GM12878 (cell line): ENCODE measurements around the gene RAB3C. TPM values are rescaled to one million over a fixed set of nuclear protein-coding genes. Genes with fewer than 3 reads are reported as not detected.

Source experiments
- ATAC-seq: fragments of 200-7000 bp; cut with Tn5 transposase; 3 replicates; pipeline ENCODE4 v1.9.1; 2020; ENCODE audit warnings: mild to moderate bottlenecking, moderate library complexity
- BruUV-seq: library from RNA; stranded (reverse); fragments of 400-500 nt; replicated peaks from 2 replicates; lab custom pipeline; 2021; lab: Mats Ljungman, UMichigan
- CTCF ChIA-PET: fragments of 300-600 bp; sonication (Branson Sonifier 250); formaldehyde crosslinking; extraction: SDS; loops from one replicate; lab custom pipeline; 2021; ENCODE audit warnings: inconsistent platforms; lab: Yijun Ruan, JAX
- POLR2A ChIA-PET: fragments of 350-600 bp; formaldehyde crosslinking; extraction: SDS; loops from one replicate; lab custom pipeline; 2021; ENCODE audit warnings: inconsistent platforms; lab: Charles Lee
- RAD21 ChIA-PET: fragments of 300-600 bp; sonication (Branson Sonifier 250); formaldehyde crosslinking; loops from one replicate; lab custom pipeline; 2023; ENCODE audit warnings: antibody characterized with exemption; ENCODE audit not compliant: unreplicated experiment; lab: Charles Lee
- SMC1A ChIA-PET: fragments of 300-600 bp; sonication (Branson Sonifier 250); formaldehyde crosslinking; loops from one replicate; lab custom pipeline; 2023; ENCODE audit not compliant: unreplicated experiment, uncharacterized antibody; lab: Charles Lee
- DNase-seq: peaks from one replicate; pipeline ENCODE4 v3.0.0-alpha.2; 2011; ENCODE audit warnings: low read depth, low spot score
- FAIRE-seq: peaks from 3 replicates; lab custom pipeline; 2011; peaks lifted over from hg19 to GRCh38; lab: Jason Lieb, UNC
- H2AFZ ChIP-seq: 2 replicates; pipeline ENCODE4 v1.6.0; 2011; ENCODE audit warnings: low read depth, low read length, control low read depth; ENCODE audit not compliant: control insufficient read depth
- H3K27ac ChIP-seq: 2 replicates; pipeline ENCODE4 v1.5.1; 2011; ENCODE audit warnings: control low read depth; ENCODE audit not compliant: control insufficient read depth, insufficient read depth
- H3K27me3 ChIP-seq, 2 experiments: replicated peaks in 1 of 2; 2 replicates each; pipeline versions ENCODE4 v1.6.0 to v1.6.1; 2011; ENCODE audit warnings: low read length in 1 of 2; ENCODE audit not compliant: control insufficient read depth in 2 of 2, insufficient read depth in 2 of 2
- H3K36me3 ChIP-seq, 2 experiments: 2 replicates each; pipeline ENCODE4 v1.5.1; 2011; ENCODE audit warnings: low read length in 1 of 2; ENCODE audit not compliant: control insufficient read depth in 2 of 2, insufficient read depth in 2 of 2
- H3K4me1 ChIP-seq: 2 replicates; pipeline ENCODE4 v1.6.1; 2011; ENCODE audit warnings: mild to moderate bottlenecking, low read length, moderate library complexity, mixed read lengths; ENCODE audit not compliant: control insufficient read depth, insufficient read depth
- H3K4me2 ChIP-seq: 2 replicates; pipeline ENCODE4 v1.6.0; 2011; ENCODE audit warnings: control low read depth; ENCODE audit not compliant: control insufficient read depth, insufficient read depth
- H3K4me3 ChIP-seq: fragments of 200-600 bp; sonication (generic); 2 replicates; pipeline ENCODE4 v1.5.1; 2016
- H3K79me2 ChIP-seq: 2 replicates; pipeline ENCODE4 v1.6.0; 2011; ENCODE audit warnings: low read length; ENCODE audit not compliant: control insufficient read depth, insufficient read depth
- H3K9ac ChIP-seq: 2 replicates; pipeline ENCODE4 v1.8.0; 2011; ENCODE audit warnings: low read length, control low read depth, mixed read lengths; ENCODE audit not compliant: control insufficient read depth, insufficient read depth
- H3K9me3 ChIP-seq: replicated peaks from 3 replicates; pipeline ENCODE4 v1.5.1; 2011; ENCODE audit warnings: mild to moderate bottlenecking, low read length; ENCODE audit not compliant: control insufficient read depth, insufficient read depth
- H4K20me1 ChIP-seq: 2 replicates; pipeline ENCODE4 v1.6.0; 2011; ENCODE audit not compliant: control insufficient read depth, insufficient read depth
- CBX3 ChIP-seq: fragments of 200-600 bp; sonication (generic); IDR thresholded peaks from 2 replicates; pipeline ENCODE4 v1.6.1; 2016; ENCODE audit warnings: low read depth, borderline replicate concordance
- DPF2 ChIP-seq: fragments of 450-650 bp; IDR thresholded peaks from 2 replicates; pipeline ENCODE4 v1.6.1; 2017; ENCODE audit warnings: mild to moderate bottlenecking
- E2F4 ChIP-seq: IDR thresholded peaks from 2 replicates; pipeline ENCODE4 v1.6.1; 2012; ENCODE audit warnings: low read depth, low read length, improper control_type of control experiment
- HCFC1 ChIP-seq: fragments of 150-350 bp; IDR thresholded peaks from 2 replicates; pipeline ENCODE4 v1.6.1; 2014; ENCODE audit warnings: low read length
- IRF3 ChIP-seq: fragments of 450-650 bp; IDR thresholded peaks from 2 replicates; pipeline ENCODE4 v1.6.1; 2014; ENCODE audit warnings: mild to moderate bottlenecking
- NR2F1 ChIP-seq: fragments of 450-650 bp; conservative IDR thresholded peaks from 2 replicates; pipeline ENCODE4 v1.6.1; 2017; ENCODE audit warnings: mild to moderate bottlenecking
- RAD51 ChIP-seq: fragments of 450-650 bp; IDR thresholded peaks from 2 replicates; pipeline ENCODE4 v1.6.1; 2016; ENCODE audit warnings: moderate library complexity, mild to moderate bottlenecking, inconsistent platforms
- RELB ChIP-seq: fragments of 450-650 bp; IDR thresholded peaks from 2 replicates; pipeline ENCODE4 v1.6.1; 2017; ENCODE audit warnings: low read depth, mild to moderate bottlenecking, moderate library complexity
- SP1 ChIP-seq: IDR thresholded peaks from one replicate; pipeline ENCODE4 v1.6.1; 2011; ENCODE audit warnings: low read depth, low read length
- SUZ12 ChIP-seq: fragments of 200-600 bp; sonication (generic); IDR thresholded peaks from one replicate; pipeline ENCODE4 v1.6.1; 2018; ENCODE audit warnings: antibody characterized with exemption, mild to moderate bottlenecking; ENCODE audit not compliant: unreplicated experiment
- TBL1XR1 ChIP-seq: IDR thresholded peaks from 2 replicates; pipeline ENCODE4 v1.6.1; 2012; ENCODE audit warnings: low read depth, low read length, improper control_type of control experiment
- TCF7 ChIP-seq: IDR thresholded peaks from 2 replicates; pipeline ENCODE4 v1.6.1; 2014; ENCODE audit warnings: antibody characterized with exemption, borderline replicate concordance
- ZBTB33 ChIP-seq: fragments of 450-650 bp; IDR thresholded peaks from 2 replicates; pipeline ENCODE4 v1.6.1; 2017; ENCODE audit warnings: mild to moderate bottlenecking
- WGBS: methylation state at CpG from one replicate; pipeline ENCODE4 v1.1.6; 2016; ENCODE audit warnings: low lambda C conversion rate; ENCODE audit not compliant: insufficient replicate concordance, insufficient coverage; ENCODE audit errors: missing lambda C conversion rate; 5-methylcytosine and 5-hydroxymethylcytosine counted together
- in situ Hi-C: fragments of 300-500 bp; cut with MboI; formaldehyde crosslinking; loops from 9 replicates; pipeline ENCODE4 v1.14.3; 2018; ENCODE audit warnings: mixed read lengths
- intact Hi-C: fragments of 100-400 bp; cut with micrococcal nuclease; formaldehyde crosslinking; loops from one replicate; pipeline ENCODE4 v1.14.2; 2022; ENCODE audit not compliant: unreplicated experiment
- polyA plus RNA-seq, 11 experiments: library from polyadenylated mRNA; depleted of rRNA in 4 of 11; unstranded in 6 of 11; stranded (reverse) in 5 of 11; fragments of >200 nt; fragmentation: Nextera tagmentation in 4 of 11; fragmentation: Illumina TruSeq in 1 of 11; extraction: Ambion mirVana in 4 of 11; extraction: Trizol in 1 of 11; gene quantifications; 1 replicate in 1 of 11; 2 replicates in 10 of 11; pipeline versions ENCODE4 v1.2.1 to v1.2.3, GENCODE V29; 2011 to 2016; ENCODE audit warnings: inconsistent platforms in 2 of 11, missing spikeins in 2 of 11, low read depth in 1 of 11
- total RNA-seq, 4 experiments: library from RNA; depleted of rRNA in 3 of 4; stranded (reverse); fragments of >200 nt in 3 of 4; fragmentation: Illumina TruSeq in 1 of 4; extraction: Trizol in 1 of 4; gene quantifications; 2 replicates each; pipeline versions ENCODE4 v1.2.1 to v1.2.3, GENCODE V29; 2013 to 2021

RAB3C gene
- total and polyA plus RNA-seq, 10 of the 15 experiments (the other 5 are each of a cell fraction or from before 2014, with no cell fraction given) = not detected

GRCh38 chr5:58738336-58738735, 155.5 kb downstream of the RAB3C start:
- H3K4me1 ChIP-seq = no peaks in the 10 kb centered on the region
- H4K20me1 ChIP-seq = no peaks in the 10 kb centered on the region
- H3K27me3 ChIP-seq = no peaks in the 10 kb centered on the region
- 51% methylated on average over 2 of the region's 2 CpGs for WGBS
- in situ Hi-C loops = no loop called here
- no peak for ATAC-seq
- intact Hi-C loops = no loop called here
- no peaks in the 10 kb centered on the region for H3K9me3 ChIP-seq
- no peaks in the 10 kb centered on the region for H3K79me2 ChIP-seq
- CTCF ChIA-PET = interaction anchor here (0.6 to 1.1 kb wide), 4 partner anchors 30 to 153 kb away, joined by 3 to 5 read pairs (median 4); no protein-coding TSS in a partner anchor
- TF ChIP-seq RAD51 (no peak), RELB (no peak), CBX3 (no peak), SUZ12 (no peak), TCF7 (no peak), IRF3 (no peak), SP1 (no peak), NR2F1 (no peak), HCFC1 (no peak), TBL1XR1 (no peak), E2F4 (no peak), ZBTB33 (no peak), DPF2 (no peak)
- TF ChIP-seq, all 136 proteins: peak for 0
- RAD21 ChIA-PET = interaction anchor here (0.9 to 1.8 kb wide), 4 partner anchors 56 to 111 kb away, joined by 3 to 7 read pairs (median 4); no protein-coding TSS in a partner anchor
- SMC1A ChIA-PET = interaction anchor here (0.8 to 1.8 kb wide), 6 partner anchors 8 to 261 kb away, joined by 3 to 7 read pairs (median 4); no protein-coding TSS in a partner anchor
- Histone ChIP-seq H2AFZ (no peak overlapping the region), H3K36me3 (no peaks in the 10 kb centered on the region), H3K4me3 (no peak overlapping the region), H3K9ac (no peak overlapping the region), H3K4me2 (no peak overlapping the region), H3K27ac (no peak overlapping the region)
- DNase-seq (no peak), FAIRE-seq (peak; percentile 35)
- BruUV-seq = no TSS peak
- POLR2A ChIA-PET = interaction anchor here (0.7 kb wide), 1 partner anchor 17 kb away, joined by 4 read pairs; no protein-coding TSS in a partner anchor
